Stomach (tissue), 4 donors: ENCODE measurements around the gene POTEM.
"Not testable (repeated sequence)": the region's sequence is repeated elsewhere in the genome, so short reads cannot be mapped to it uniquely, and the experiment has no call there.

Experiments used
- CTCF ChIP-seq, 7 experiments: fragments of 450-650 bp in 4 of 7; fragments of 200-600 bp in 3 of 7; sonication (generic) in 3 of 7; IDR thresholded peaks; one replicate each; pipeline ENCODE4 v1.5.1; 2016 to 2019; ENCODE audit warnings: antibody characterized with exemption in 7 of 7, control low read depth in 2 of 7, mild to moderate bottlenecking in 1 of 7
- POLR2A ChIP-seq, 4 donors: fragments of 450-650 bp; IDR thresholded peaks; one replicate each; pipeline ENCODE4 v1.6.1; 2016; ENCODE audit warnings: antibody characterized with exemption in 4 of 4, control low read depth in 2 of 4, mild to moderate bottlenecking in 1 of 4, moderate library complexity in 1 of 4

- not testable (repeated sequence) for TF ChIP-seq POLR2A, CTCF (IDR thresholded peaks at IDR 0.05)
Observed at GRCh38 chr14:19038060-19038664, 70.9 kb downstream of the POTEM start.
